Inflammatory macrophage treated with lipopolysaccharide for 1 hour (primary cell): Measurements from ENCODE around the gene PLSCR1.
A peak's percentile ranks its signal among the peaks of the same experiment; 100 is the strongest.
"Not testable (repeated sequence)": the region's sequence is repeated elsewhere in the genome, so short reads cannot be mapped to it uniquely, and the experiment has no call there.

ENCODE experiments used
- DNase-seq, 2 donors: peaks; one replicate each; pipeline ENCODE4 v3.0.0-alpha.2; 2020 to 2022

PLSCR1 gene

DNA sequence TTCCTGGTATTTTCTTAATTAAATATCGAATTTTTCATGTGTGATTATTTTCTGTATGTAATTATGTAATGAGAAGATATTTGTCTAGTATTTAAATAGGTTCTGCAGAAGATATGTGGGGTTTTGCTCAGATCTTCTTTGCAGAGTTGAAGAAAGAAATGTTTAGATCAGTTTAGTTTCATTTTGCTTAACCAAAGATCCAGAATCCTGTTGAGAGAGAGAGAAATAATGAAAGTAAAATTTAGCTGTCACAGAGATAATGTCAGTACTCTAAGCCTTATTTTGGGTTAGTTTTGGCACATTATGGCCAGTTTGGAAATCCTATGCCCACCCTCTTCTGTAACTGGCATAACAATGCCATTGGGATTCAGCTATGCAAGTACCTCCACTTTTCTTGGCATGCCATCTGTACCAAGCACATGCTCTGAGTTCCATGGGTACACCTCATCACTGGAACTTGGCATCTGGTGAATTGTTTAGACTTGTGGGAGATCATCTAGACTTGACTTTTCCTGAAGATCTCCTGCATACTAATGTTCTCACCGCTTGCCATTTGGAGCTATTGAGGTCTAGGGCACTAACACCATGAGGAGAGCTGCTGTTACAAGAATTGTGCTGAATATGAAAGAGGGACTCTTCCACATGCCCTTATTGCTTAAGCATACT, 30.9 kb downstream of the PLSCR1 start:
- DNase-seq = no peak

DNA sequence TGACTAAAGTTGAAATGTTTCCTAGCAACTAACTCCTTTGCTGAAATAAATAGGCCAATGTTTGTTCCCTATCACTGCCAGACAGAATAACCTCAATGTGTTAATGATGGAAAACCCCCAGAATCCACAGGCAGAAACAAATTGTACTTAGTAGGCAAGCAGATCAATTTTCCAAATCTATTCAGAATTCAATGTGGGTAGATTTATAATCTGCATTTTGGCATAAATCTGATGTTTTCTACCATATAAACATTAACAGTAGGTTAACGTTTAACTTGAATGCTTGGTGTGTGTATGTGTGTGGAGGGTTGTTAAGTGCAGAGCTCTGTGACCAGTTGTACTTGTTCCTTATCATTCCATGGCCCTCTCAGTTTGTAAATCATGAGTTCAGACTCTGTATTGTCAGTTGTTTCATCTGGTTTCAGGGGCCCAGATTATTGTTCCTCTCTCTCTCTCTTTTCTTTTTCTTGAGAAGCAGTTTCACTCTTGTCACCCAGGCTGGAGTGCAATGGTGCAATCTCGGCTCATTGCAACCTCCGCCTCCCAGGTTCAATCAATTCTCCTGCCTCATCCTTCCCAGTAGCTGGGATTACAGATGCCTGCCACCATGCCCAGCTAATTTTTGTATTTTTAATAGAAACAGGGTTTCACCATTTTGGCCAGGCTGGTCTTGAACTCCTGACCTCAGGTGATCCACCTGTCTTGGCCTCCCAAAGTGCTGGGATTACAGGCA, 32.8 kb downstream of the PLSCR1 start:
- peak; percentile 42 to 59 for DNase-seq

DNA sequence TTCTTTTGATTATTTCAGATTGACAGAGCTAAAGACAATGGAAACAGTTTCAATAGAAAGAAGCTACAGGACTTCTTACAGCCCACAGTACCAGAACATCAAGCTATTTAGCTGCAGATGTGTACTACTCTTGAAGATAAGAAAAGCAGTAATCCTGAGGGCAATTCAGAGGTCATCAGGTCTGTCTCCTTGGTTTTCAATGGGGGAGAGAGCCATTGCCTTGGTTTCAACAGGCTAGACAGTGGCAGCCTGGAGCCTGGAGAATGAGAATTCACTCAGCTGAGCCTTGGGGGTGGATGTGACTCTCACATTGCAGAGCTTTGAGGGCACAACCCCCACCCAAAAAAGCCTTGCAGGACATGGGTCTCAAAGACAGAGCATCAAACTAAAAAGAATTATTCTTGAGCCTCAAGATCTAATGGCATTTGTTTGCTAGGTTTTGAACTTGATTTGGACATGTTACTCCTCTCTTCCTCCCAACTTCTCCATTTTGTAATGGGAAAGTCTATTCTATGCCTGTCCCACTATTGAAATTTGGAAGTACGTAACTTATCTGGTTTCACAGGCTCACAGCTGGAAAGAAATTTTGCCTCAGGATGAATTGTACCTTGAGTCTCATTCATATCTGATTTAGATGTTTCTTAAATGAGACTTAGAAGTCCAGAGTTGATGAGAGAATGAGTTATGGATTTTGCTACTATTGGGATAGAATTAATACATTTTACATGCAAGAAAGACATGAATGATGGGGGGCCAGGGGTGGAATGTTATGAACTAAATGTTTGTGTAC, 36.9 kb downstream of the PLSCR1 start:
- DNase-seq = no peak

DNA sequence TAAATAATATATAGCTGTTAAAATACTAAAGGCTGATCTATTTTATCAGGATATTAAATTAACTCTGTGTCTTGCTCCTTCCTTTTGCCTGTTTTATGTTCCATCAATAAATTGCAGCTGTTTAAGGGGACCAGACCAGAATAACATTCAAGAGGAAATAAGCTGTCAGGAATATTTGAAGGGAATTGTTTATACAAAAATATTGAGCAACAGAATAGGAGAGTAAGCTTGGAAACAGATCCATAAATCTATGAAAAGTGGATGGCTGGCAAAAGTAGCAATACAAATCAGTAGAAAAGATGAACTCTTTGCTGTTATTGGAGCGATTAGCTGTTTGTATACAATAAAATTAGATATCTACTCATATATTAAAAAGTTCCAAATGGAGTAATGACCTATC, 38.9 kb downstream of the PLSCR1 start:
- no peak for DNase-seq

DNA sequence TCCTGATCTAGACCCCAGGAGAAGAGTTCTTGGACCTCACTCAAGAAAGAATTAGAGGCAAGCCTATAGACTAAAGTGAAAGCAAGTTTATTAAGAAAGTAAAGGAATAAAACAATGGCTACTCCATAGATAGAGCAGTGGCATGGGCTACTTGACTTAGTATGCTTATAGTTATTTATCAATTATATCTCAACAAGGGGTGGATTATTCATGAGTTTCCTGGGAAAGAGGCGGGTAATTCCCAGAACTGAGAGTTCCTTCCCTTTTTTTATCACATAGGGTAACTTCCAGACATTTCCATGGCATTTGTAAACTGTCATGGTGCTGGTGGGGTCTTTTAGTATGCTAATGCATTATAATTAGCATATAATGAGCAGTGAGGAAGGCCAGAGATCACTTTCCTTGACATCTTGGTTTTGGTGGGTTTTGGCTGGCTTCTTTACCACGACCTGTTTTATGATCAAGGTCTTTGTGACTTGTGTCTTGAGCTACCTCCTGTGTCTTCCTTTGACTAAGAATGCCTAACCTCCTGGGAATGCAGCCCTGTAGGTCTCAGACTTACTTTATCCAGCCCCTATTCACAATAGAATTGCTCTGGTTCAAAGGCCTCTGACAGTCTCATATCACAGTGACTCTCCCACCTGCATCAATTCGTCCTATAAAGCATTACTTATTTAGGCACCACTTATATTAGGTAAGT, 39.8 kb downstream of the PLSCR1 start:
- peak in 1 of 2 donors; percentile 25 for DNase-seq

DNA sequence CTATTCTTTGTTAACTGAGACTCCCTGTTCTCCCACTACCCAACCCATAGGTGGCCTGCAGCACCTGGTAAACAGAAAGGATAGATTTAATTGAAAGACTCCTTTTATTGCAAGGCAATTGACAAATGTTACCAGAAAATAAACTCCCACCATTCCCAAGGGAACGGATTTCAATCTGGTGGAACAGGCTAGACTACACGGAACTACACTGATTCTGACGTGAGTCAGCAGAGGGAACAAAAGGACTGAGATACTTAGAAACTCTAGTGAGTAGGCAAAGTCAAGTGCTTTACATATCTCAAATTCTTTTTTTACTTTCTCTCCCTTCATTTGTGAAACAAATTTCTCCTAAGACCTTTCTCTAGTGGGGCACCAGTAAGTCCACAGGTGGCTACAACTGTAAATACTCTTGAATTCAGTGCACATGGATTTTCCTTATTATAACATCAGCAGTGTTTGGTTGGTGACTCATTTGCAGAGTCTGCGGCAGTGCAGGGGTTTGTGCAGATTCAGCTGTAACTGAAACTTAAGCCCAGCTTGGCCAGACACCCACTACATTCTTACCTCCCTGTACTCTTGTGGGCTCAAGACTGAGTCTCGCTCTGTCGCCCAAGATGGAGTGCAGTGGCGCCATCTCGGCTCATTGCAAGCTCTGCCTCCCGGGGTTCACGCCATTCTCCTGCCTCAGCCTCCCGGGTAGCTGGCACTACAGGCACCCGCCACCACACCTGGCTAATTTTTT, 40.8 kb downstream of the PLSCR1 start:
- no peak for DNase-seq

DNA sequence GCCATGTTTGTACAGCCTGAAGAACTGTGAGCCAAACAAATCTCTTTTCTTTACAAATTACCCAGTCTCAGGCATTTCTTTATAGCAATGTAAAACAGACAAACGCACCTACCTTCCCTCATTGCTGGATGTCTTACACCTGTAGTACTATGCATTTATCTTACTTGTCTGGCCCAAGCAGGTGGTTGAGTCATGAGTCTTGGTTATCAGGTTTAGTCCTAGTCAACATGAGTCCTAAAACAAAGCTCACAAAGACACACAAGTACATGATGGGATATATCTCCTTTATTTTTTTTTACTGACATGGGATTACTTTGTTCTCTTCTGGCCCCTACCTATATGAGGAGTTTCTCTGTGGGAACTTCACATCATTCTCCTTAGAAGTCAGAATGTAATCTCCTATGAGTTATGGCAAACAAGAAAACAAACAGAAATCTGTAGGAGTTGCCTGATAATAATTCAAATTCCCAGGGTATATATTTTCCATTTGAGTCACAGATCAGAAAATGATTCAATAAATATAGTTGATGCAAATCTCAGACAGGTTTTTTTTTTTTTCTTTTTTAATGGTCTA, 41.4 kb downstream of the PLSCR1 start:
- no peak for DNase-seq

DNA sequence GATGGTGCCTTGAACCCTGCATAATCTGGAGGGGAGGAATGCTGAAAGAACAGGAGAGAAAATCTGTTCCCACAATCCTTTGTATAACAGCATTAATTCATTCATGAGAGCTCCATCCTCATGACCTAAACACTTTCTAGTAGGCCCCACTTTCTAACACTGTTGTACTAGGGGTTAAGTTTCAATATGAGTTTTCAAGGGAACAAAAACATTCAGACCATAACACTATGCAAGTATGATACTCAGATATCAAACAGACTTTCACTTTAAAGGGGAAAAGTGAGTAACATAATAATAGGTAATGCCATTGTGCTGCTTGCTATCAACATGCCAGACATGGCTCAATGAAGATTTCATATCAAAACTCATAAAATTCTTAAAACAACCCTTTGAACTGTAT, 42.7 kb downstream of the PLSCR1 start:
- no peak for DNase-seq

DNA sequence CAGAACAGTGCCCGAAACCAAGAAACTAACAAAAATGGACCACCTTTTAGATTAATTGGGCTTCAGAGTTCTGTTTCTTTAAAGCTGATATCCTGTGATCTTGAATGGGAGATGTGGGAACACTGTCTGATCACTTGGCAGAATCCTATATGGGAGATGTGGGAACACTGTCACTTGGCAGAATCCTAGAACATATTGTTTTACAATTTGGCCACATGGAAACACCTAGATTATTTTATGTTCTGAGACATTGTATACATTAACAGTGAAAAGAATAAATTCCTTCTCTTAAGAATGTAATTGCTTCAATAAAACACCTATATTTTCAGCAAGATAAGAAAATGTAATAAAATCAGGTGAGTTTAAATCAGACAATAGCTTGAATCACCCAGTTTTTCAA, 44.7 kb downstream of the PLSCR1 start:
- DNase-seq = no peak

DNA sequence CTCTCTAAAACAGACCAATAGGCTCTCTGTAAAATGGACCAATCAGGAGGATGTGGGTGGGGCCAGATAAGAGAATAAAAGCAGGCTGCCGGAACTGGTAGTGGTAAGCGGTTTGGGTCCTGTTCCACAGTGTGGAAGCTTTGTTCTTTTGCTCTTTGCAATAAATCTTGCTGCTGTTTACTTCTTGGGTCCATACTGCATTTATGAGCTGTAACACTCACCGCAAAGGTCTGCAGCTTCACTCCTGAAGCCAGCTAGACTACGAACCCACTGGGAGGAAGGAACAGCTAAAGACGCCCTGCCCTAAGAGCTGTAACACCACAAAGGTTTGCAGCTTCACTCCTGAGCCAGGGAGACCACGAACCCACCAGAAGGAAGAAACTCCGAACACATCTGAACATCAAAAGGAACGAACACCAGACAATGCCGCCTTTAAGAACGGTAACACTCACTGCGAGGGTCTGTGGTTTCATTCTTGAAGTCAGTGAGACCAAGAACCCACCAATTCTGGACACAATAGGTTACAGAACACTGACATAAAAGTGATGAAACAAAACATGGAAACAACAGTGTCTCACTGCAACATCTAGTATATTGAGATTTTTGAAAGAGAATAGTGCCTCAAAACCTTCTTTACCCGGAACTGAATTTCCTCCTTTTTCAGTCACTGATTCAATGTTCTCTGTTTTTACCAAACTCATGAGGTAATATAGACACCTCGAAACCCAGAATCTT, 46.2 kb downstream of the PLSCR1 start:
- DNase-seq = no peak

DNA sequence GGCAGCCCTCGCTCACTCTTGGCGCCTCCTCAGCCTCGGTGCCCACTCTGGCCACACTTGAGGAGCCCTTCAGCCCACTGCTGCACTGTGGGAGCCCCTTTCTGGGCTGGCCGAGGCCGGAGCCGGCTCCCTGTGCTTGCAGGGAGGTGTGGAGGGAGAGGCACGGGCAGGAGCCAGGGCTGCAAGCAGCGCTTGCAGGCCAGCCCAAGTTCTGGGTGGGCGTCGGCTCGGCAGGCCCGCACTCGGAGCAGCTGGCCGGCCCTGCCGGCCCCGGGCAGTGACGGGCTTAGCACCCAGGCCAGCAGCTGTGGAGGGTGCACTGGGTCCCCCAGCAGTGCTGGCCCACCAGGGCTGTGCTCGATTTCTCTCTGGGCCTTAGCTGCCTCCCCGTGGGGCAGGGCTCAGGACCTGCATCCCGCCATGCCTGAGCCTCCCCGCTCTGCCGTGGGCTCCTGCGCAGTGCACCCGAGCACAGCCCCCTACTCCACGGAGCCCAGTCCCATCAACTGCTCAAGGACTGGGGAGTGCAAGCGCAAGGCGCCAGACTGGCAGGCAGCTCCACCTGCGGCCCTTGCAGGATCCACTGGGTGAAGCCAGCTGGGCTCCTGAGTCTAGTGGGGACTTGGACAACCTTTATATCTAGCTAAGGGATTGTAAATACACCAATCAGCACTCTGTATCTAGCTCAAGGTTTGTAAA, 47.1 kb downstream of the PLSCR1 start:
- not testable (repeated sequence) for DNase-seq

DNA sequence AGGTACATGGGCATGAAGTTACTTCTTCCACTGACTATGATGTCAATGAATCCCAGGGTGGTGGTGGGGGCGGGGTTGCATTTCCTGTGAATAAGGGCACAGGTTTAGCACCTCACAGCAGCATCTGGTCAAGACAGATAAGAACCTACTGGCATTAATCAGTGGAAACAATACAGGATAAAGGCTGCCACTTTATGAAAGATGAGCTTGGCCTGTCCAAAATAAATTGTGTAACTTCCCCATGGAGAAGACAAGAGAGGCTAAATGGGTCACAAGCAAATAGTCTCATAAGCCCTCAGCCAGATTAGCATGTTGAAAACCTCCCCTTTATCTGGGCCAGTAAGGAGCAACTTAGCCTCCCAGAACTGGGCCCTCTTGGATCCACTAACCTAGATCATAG, 47.7 kb downstream of the PLSCR1 start:
- DNase-seq = no peak

DNA sequence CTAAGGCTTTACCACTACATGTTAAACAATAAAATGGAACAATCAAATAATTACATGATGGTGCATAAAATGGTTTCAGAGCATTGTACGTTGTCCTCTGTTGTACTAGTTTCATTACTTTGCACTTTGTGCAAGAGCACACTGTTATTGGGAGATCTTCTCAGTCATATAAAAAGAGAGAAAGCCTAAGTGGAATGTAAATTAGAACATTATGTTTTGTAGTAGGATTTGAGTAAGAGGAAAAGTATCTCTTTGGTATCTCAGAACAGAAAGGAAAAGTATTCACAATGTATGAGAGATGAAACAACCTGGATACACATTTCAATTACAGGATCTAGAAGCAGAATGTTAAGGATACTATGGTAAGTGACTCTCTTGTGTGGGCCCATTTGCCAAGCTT, 48.2 kb downstream of the PLSCR1 start:
- DNase-seq = no peak

DNA sequence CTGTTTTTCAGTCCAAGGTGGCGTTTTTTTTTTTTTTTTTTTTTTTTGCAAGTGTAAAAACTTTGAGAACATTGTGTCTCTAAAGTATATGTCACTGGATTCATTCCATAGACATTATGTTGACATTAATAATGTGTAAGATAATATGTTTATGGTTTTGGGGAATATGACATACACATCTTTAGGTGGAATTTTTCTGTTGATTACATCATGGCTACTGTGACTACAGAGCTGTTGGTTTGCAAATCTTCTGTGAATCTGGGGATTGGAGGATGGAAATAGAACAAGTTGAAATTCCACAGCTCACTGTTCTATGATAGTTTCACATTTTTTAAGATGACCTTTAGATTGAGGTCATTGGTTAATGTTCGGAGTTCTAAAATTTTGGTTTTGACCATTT, 50.6 kb downstream of the PLSCR1 start:
- no peak for DNase-seq

DNA sequence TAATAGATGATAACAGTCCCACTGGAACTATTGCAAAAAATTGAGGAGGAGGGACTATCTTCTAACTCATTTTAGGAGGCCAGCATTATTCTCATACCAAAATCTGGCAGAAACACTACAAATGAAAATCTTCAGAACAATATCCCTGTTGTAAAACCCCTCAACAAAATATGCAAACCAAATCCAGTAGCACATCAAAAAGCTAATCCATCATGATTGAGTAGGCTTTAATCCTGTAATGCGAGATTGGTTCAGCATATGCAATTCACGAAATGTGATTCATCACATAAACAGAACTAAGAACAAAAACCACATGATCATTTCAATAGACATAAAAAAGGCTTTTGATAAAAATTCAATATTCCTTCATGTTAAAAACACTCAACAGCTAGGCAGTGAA, 51.2 kb downstream of the PLSCR1 start:
- no peak for DNase-seq

DNA sequence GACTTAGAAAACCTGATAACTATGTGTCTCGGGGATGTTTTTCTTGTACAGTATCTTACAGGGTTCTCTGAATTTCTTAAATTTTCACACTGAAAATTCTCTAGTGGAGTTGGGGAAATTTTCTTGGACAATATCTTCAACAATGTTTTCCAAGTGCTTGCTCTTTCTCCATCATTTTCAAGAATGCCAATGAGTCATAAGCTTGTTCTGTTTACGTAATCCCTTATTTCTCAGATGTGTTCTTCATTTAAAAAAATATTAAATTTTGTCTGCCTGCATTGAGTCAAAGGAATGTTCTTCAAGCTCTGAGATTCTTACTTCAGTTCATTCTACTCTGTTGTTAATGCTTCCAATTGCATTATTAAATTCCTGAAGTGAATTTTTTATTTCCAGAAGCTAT, 53.1 kb downstream of the PLSCR1 start:
- peak in 1 of 2 donors; percentile 12 for DNase-seq

DNA sequence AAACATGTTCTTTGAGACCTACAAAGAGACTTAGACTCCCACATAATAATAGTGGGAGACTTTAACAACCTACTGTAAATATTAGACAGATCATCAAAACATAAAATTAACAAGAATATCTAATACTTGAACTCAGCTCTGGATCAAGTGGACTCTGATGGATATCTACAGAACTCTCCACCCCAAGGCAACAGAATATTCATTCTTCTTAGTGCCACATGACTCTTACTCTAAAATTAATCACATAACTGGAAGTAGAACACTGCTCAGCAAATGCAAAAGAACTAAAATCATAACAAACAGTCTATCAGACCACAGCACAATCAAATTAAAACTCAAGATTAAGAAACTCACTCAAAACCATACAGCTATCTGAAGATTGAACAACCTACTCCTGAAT, 59.1 kb downstream of the PLSCR1 start:
- no peak for DNase-seq

DNA sequence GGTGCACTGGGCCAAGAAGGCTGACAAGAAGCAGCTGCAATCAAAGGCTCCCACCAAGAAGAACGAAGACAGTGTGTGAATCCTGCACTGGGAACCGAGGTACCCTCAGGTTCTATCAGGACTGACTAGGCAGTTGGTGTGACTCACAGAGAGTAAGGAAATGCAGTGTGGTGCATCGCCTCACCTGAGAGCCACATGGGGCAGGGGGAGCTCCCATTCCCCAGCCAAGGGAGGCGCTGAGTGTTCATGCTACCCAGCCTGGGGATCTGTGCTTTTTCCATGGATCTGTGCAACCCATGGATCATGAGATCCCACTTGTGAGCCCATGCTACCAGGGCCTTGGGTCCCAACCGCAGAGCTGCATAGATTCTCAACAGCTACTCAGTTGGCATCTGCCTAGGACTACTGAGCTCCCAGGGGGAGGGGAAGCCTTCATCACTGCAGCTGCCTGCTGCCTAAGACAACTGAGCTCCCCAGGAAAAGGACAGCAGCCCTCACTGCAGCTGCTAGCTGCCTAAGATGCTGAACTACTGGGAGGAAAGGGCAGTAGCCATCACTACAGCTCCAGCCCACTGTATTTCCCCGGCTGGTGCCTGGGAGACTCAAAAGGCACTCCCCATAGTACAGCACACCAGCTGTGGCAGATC, 68.2 kb downstream of the PLSCR1 start:
- DNase-seq = no peak

DNA sequence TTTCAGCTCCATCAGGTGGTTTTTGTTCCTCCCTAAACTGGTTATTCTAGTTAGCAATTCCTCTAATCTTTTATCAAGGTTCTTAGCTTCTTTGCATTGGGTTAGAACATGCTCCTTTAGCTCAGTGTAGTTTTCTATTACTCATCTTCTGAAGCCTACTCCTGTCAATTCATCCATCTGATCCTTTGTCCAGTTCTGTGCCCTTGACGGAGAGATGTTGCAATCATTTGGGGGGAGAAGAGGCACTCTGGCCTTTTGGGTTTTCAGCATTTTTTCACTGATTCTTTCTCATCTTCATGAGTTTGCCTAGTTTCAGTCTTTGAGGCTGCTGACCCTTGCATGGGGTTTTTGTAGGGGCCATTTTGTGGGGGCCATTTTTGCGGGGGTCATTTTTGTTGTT, 69.4 kb downstream of the PLSCR1 start:
- not testable (repeated sequence) for DNase-seq

DNA sequence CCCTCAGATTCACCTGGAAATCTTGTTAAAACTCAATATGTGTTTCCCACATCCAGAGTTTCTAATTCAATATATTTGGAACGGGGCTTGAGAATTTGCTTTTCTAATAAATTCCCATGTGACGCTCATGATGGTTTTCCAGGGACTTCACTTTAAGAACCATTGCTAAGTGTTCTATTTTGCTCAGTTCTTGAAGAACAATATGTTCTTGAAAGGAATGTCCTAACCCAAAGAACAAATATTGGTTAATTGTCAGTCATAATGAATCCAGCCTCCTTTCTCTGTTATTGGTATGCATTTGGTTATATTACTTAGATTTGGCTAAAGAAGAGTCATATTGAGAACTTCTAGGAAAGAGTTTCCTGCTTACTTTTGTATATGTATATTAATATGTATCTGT, 70.7 kb downstream of the PLSCR1 start:
- DNase-seq = no peak
